ENCODE results near the gene CCRL2.

GRCh38 chr3:46397111-46397510, 9.9 kb upstream of the CCRL2 start:
- no peak for TF ChIP-seq EZH2 (IDR thresholded peaks at IDR 0.05; ENCODE audit: insufficient read depth, poor library complexity, severe bottlenecking)
- no peak for TF ChIP-seq EZH2phosphoT487 (IDR thresholded peaks at IDR 0.05; ENCODE audit: insufficient read depth, low read depth)
